Activated T-cell treated with anti-CD3 and anti-CD28 coated beads for 4 hours (primary cell): ENCODE results near the gene PDZRN3.

Experiments used
- DNase-seq: peaks from one replicate; pipeline ENCODE4 v3.0.0-alpha.2; 2020

Gene PDZRN3

DNA sequence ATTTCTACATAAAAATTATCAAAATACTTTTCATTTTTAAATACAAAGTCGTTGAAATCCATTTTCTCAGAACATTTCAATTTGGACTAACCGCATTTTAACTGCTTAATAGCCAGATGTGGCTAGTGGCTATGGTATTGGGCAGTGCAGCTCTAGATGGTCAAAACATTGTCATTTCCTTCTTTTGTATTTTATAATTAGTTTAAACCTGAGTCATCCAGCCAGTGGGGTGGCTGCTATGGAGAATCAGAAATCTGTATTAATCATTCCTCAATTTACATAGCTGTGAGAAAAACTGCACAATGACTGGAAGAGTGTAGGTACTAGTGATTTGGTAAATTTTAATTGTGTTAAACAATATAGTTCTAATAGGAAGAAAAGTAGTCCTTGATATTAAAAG is 245.3 kb downstream of the PDZRN3 start:
- DNase-seq, result no peak

GRCh38 chr3:73378207-73378606 is 246.5 kb downstream of the PDZRN3 start:
- DNase-seq, result no peak

GRCh38 chr3:73365756-73366397 is 258.9 kb downstream of the PDZRN3 start:
- DNase-seq, result no peak

- DNase-seq, result no peak
Measured at GRCh38 chr3:73364517-73364916, 260.2 kb downstream of the PDZRN3 start.

- DNase-seq, result no peak
Measured at GRCh38 chr3:73363093-73363492, 261.6 kb downstream of the PDZRN3 start.

DNA sequence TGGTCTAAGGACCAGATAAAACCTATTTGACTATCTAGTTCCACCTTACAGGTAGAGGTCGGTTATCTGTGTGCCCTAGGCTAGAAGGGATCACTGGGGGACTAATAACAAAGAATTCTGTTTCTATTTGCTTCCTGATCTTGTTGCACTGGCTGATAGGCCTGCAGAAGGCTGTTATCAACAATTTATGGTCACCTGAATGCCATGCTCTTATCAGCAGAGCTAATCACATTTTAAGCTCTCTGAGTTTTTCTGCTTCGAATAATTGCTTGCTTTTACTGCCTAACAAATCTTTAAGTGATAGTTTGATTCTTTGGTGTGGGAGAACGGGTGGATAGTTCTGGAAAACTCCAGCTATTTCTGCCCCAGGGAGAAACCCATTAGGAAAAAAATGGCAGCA is 263.1 kb downstream of the PDZRN3 start:
- DNase-seq, result no peak

- no peak for DNase-seq
Measured at GRCh38 chr3:73353649-73354217, 271.0 kb downstream of the PDZRN3 start.

- DNase-seq, result no peak
Measured at GRCh38 chr3:73352841-73353645, 271.7 kb downstream of the PDZRN3 start.

DNA sequence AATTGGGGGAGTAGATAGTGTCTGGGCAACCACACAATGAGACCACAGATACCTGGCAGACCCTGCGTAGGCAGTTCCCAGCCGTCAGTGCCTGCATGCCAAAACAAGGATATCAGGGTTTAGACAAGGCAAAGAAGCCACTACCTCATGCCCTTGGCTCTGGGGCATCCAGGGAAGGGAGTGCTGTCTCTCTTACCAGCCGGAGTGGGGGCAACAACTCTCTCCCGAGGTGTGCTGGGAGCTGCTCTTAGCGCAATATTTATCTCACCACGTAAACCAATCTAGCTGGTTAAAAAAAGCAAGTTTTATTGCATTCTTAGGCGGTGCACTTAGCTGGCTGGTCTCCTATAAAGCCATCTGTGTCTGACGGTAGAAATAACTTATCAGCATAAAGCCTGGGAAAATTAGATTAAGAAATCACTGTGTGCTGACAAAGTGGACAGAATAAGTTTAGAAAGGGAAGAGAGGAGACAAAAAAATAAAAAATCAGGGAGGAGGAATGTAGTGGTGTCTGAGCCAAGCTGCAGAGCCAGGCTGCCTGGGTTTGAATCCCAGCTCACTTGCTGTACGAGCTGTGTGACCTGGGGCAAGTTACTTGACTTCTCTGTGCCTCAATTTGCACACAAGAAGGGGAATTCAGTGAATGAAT is 273.2 kb downstream of the PDZRN3 start:
- no peak for DNase-seq

GRCh38 chr3:73350996-73351395 is 273.7 kb downstream of the PDZRN3 start:
- no peak for DNase-seq

DNA sequence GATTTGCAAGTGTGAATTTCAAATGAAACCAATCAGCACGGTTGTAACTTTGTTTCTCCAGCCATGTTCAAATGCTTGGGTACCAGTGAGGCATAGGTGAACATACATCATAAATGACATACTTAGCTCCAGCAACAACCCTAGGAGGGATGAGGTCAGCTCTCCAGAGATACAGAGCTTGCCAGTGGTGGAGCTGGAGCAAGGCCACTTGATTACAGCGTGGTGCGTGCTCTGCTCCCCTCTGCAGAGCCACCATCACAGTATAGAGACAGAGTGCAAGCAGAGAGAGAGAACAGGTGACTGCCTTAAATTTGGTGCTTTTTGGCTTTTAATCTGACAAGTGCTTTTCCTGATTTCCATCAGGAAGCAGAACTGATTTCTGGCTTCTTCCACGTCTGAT is 275.1 kb downstream of the PDZRN3 start:
- DNase-seq, result no peak

- DNase-seq, result no peak
Measured at GRCh38 chr3:73342077-73342476, 282.7 kb downstream of the PDZRN3 start.

- no peak for DNase-seq
Measured at GRCh38 chr3:73341272-73341935, 283.3 kb downstream of the PDZRN3 start.

GRCh38 chr3:73332558-73332957 is 292.2 kb downstream of the PDZRN3 start:
- DNase-seq, result no peak
